ENCODE measurements around the gene SPINT1.

Gene SPINT1

DNA sequence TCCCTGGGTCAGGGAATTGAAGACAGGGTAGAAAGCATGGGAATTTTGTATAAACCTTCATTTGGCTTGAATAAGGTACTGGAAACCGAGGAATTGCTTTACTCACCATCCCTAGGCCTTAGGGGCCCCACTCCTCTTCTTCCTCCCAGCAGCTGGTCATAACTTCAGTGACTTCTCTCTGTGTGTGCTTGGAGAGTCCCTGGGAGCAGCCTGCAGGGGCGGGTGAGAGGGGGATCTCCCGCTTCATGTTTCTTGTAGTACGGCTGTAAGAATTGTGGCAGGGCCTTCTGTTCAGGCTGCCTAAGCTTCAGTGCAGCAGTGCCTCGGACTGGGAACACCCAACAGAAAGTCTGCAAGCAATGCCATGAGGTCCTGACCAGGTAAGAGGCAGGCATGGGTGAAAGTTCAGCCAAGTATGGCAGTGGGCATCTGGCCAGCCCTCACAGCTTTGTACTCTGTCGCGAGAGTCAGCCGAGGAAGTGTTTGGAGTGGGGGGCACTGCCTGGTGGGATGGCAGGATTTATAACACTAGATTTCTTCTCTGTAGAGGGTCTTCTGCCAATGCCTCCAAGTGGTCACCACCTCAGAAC lies 34.9 kb upstream of the SPINT1 start:
- Histone ChIP-seq H3K36me3 (ENCODE audit: insufficient read depth, low read length) (peaks cover 8% of the 10 kb centered on the region; the same call in 1 of the 2 replicates), H3K27me3 (ENCODE audit: insufficient read depth, low read length) (no peaks in the 10 kb centered on the region), H2AFZ (ENCODE audit: low read length, unreplicated experiment) (no peak overlapping the region), H3K4me3 (ENCODE audit: low read depth, low read length) (no peak overlapping the region), H3K27ac (ENCODE audit: low read depth, low read length) (no peak overlapping the region), H3K79me2 (ENCODE audit: control insufficient read depth, insufficient read depth, low read length, unreplicated experiment) (peaks cover 25% of the 10 kb centered on the region), H3K4me1 (ENCODE audit: control insufficient read depth, insufficient read depth, low read length, unreplicated experiment) (peaks cover 10% of the 10 kb centered on the region)

DNA sequence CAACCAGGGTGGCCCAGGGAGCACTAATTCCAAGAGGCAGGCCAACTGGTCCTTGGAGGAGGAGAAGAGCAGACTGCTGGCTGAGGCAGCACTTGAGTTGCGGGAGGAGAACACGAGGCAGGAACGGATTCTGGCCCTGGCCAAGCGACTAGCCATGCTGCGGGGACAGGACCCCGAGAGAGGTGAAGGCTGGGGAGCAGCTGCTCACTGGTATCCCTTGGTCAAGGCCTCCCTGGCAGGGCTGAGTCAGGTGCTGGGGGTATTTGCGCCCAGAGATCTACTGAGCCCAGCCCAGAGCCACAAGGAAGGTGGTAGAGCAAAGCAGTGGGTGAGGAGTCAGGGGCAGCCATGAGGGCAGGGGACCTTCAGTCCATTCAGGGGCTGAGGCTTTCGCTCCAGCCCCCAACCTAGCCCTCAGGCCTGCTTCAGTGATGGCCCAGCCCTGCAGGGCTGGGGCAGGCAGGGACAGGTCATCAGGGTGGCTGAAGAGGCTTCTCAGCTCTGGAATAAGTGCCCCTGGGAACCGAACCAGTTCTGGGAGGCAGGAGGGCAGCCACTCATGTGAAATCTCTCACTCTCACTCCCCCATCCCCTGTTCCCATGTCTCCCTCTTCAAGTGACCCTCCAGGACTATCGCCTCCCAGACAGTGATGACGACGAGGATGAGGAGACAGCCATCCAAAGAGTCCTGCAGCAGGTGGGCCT lies 31.0 kb upstream of the SPINT1 start:
- peaks cover 7% of the 10 kb centered on the region for H3K79me2 ChIP-seq (ENCODE audit: control insufficient read depth, insufficient read depth, low read length, unreplicated experiment)
- no peak overlapping the region for H3K27ac ChIP-seq (ENCODE audit: low read depth, low read length)
- H2AFZ ChIP-seq (ENCODE audit: low read length, unreplicated experiment), result no peak overlapping the region
- H3K4me1 ChIP-seq (ENCODE audit: control insufficient read depth, insufficient read depth, low read length, unreplicated experiment), result peaks cover 6% of the 10 kb centered on the region
- no peak overlapping the region for H3K4me3 ChIP-seq (ENCODE audit: low read depth, low read length)
- peaks cover 8% of the 10 kb centered on the region; the same call in 1 of the 2 replicates for H3K36me3 ChIP-seq (ENCODE audit: insufficient read depth, low read length)
- H3K27me3 ChIP-seq (ENCODE audit: insufficient read depth, low read length), result no peaks in the 10 kb centered on the region

DNA sequence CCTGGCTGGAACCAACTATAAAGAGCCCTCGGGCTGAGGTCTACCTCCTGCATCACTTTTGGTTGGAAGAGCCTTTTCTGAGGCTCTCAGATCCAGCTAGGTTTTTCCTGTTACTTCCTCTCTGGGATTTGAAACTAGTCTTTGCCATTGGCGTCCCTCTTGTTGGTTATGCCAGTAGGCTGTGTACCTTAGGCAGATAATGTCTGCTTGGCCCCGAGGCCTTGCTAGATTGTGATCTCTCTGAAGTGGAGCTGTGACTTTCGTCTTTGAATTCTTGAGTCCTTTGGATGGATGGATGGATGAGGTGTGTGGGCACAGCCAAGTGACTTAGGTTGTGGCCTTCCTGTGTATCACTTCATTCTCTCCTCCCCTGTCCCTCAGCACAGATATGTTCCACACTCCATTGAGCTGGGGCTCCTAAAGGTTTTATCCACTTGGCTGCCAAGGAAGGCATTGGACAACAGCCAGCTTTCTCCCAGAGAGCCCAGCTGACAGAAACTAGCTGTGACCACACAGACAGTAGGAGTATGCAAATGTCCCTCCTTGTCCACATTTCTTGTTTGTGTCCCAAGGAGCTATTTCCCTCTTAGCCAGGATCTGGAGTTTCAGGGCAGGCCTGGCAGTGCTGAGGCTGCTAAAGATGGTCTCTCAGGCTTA lies 28.7 kb upstream of the SPINT1 start:
- H3K4me3 ChIP-seq (ENCODE audit: low read depth, low read length), result no peak overlapping the region
- no peaks in the 10 kb centered on the region for H3K27me3 ChIP-seq (ENCODE audit: insufficient read depth, low read length)
- H3K4me1 ChIP-seq (ENCODE audit: control insufficient read depth, insufficient read depth, low read length, unreplicated experiment), result no peaks in the 10 kb centered on the region
- peaks cover 8% of the 10 kb centered on the region; the same call in 1 of the 2 replicates for H3K36me3 ChIP-seq (ENCODE audit: insufficient read depth, low read length)
- no peaks in the 10 kb centered on the region for H3K79me2 ChIP-seq (ENCODE audit: control insufficient read depth, insufficient read depth, low read length, unreplicated experiment)
- H2AFZ ChIP-seq (ENCODE audit: low read length, unreplicated experiment), result no peak overlapping the region
- H3K27ac ChIP-seq (ENCODE audit: low read depth, low read length), result no peak overlapping the region

DNA sequence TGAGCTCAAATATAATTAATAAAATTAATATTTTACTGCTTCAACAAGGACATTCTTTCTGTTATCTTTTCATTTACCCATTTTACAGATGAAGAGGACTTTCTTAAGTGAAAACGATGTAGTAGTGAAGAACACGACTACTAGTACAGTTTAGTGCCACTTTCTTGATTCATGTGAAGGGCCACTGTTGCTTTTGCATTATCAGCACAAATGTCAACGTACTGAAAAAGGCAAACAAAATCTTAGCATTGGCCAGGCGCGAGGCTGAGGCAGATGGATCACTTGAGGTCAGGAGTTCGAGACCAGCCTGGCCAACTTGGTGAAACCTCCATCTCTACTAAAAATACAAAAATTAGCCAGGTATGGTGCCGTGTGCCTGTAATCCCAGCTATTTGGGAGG lies 24.8 kb upstream of the SPINT1 start:
- Histone ChIP-seq H3K36me3 (ENCODE audit: insufficient read depth, low read length) (no peaks in the 10 kb centered on the region), H3K4me3 (ENCODE audit: low read depth, low read length) (no peak overlapping the region), H2AFZ (ENCODE audit: low read length, unreplicated experiment) (no peak overlapping the region), H3K79me2 (ENCODE audit: control insufficient read depth, insufficient read depth, low read length, unreplicated experiment) (no peaks in the 10 kb centered on the region), H3K27me3 (ENCODE audit: insufficient read depth, low read length) (no peaks in the 10 kb centered on the region), H3K4me1 (ENCODE audit: control insufficient read depth, insufficient read depth, low read length, unreplicated experiment) (no peaks in the 10 kb centered on the region), H3K27ac (ENCODE audit: low read depth, low read length) (no peak overlapping the region)

DNA sequence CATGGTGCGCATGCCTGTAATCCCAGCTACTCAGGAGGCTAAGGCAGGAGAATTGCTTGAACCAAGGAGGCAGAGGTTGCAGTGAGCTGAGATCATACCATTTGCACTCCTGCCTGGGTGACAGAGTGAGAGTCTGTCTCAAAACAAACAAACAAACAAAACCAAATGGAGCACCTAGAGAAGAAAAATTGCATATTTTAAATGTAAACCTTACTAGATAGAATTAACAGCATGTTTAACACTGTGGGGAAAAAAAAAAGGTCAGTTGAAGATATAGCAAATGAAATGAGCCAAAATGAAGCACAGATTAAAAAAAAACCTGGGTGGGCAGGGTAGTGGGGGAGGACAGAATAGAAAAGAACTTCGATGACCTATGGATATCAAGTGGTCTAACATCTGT lies 22.7 kb upstream of the SPINT1 start:
- Histone ChIP-seq H2AFZ (ENCODE audit: low read length, unreplicated experiment) (no peak overlapping the region), H3K4me3 (ENCODE audit: low read depth, low read length) (no peak overlapping the region), H3K27ac (ENCODE audit: low read depth, low read length) (no peak overlapping the region), H3K79me2 (ENCODE audit: control insufficient read depth, insufficient read depth, low read length, unreplicated experiment) (no peaks in the 10 kb centered on the region), H3K27me3 (ENCODE audit: insufficient read depth, low read length) (no peaks in the 10 kb centered on the region), H3K36me3 (ENCODE audit: insufficient read depth, low read length) (no peaks in the 10 kb centered on the region), H3K4me1 (ENCODE audit: control insufficient read depth, insufficient read depth, low read length, unreplicated experiment) (no peaks in the 10 kb centered on the region)

DNA sequence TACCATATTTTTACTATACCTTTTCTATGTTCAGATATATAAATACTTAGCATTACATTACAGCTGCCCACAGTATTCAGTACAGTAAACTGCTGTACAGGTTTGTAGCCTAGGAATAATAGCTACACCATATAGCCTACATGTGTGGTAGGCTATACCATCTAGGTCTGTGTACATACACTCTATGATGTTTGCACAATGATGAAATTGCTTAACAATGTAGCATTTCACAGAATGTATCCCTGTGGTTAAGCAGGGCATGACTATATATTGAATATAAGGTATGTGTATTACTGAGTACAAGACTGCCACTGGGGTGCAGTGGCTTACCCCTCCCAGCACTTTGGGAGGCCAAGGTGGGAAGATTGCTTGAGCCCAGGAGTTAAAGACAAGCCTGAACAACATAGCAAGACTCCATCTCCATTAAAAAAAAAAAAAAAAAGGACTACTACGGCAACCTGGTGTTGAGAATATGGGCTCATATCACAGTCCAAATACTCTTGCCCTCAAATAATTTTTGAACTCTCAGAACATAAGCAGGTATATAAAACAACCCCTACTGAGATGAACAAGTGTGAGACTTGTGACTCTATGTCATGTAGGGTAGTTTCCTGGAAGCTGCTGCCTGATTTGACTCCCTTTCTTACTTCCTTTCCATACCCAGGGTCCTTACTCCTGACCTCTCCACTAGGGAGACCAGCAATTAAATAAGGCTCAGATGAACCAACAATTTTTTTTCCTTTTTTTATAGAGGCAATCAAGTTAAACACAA lies 20.1 kb upstream of the SPINT1 start:
- H2AFZ ChIP-seq (ENCODE audit: low read length, unreplicated experiment), result no peak overlapping the region
- H3K4me3 ChIP-seq (ENCODE audit: low read depth, low read length), result no peak overlapping the region
- H3K27me3 ChIP-seq (ENCODE audit: insufficient read depth, low read length), result no peaks in the 10 kb centered on the region
- H3K4me1 ChIP-seq (ENCODE audit: control insufficient read depth, insufficient read depth, low read length, unreplicated experiment), result no peaks in the 10 kb centered on the region
- no peaks in the 10 kb centered on the region for H3K79me2 ChIP-seq (ENCODE audit: control insufficient read depth, insufficient read depth, low read length, unreplicated experiment)
- no peaks in the 10 kb centered on the region for H3K36me3 ChIP-seq (ENCODE audit: insufficient read depth, low read length)
- H3K27ac ChIP-seq (ENCODE audit: low read depth, low read length), result no peak overlapping the region

DNA sequence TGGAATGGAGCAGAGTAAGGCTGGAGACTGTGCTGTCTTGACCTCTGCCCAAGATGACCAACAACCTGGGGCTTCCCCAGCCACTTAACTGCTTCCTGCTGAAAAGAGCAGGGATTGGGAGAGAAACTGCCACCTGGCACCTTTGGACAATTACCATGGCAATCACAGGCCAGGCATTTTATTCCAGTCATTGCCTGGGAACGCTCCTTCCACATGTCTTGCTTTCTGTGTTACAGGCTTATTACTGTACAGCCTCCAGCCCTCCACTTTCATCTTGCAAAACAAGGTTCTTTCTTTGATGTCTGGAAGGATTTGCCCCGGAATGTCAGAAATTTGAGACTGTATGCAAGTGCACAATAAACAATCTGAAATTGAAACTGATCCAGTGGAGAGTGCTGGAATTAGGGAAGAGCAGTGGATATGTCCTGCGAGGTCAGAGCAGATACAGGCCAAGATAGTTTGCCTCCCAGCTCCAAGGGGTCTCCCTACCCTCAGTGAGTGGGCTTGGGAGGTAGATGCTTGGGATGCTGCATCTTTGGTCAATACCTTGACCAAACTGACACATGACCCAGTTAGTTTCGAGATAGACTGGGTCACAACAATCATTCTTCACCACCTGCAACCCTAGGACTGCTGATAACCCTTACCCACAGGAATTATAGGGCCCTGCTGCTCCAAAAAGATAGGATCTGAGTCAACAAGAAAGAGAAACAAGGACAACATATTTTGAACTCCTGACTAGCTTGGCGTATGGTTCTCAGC lies 18.0 kb upstream of the SPINT1 start:
- no peak overlapping the region for H2AFZ ChIP-seq (ENCODE audit: low read length, unreplicated experiment)
- no peaks in the 10 kb centered on the region for H3K4me1 ChIP-seq (ENCODE audit: control insufficient read depth, insufficient read depth, low read length, unreplicated experiment)
- H3K79me2 ChIP-seq (ENCODE audit: control insufficient read depth, insufficient read depth, low read length, unreplicated experiment), result no peaks in the 10 kb centered on the region
- no peaks in the 10 kb centered on the region for H3K36me3 ChIP-seq (ENCODE audit: insufficient read depth, low read length)
- H3K27me3 ChIP-seq (ENCODE audit: insufficient read depth, low read length), result no peaks in the 10 kb centered on the region
- no peak overlapping the region for H3K27ac ChIP-seq (ENCODE audit: low read depth, low read length)
- no peak overlapping the region for H3K4me3 ChIP-seq (ENCODE audit: low read depth, low read length)

DNA sequence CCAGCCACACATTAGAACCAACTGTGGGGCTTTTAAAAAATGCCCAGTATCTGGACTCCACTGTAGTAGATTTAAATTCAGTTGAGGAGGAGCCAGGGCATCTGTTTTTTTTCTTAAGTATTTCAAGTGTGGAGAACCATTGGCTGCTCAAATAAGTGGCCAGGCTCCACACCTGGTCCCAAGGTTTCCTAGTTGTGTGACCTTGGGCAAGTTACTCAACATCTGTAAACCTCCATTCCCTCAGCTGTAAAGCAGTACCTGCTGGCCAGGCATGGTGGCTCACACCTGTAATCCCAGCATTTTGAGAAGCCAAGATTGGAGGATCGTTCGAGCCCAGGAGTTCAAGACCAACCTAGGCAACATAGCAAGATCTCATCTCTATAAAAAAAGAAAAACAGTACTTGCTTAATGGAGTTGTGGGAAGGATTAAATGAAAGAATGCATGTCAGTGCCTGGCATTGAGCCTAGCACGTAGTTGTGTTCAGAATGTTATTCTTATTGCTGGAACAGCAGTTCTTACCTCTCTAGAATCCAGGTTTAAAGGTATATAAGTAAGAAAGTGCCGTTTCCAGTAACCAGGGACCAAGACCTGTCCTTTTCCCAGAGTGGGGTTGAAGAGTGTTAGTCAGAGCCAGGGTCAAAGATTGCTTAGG lies 17.3 kb upstream of the SPINT1 start:
- Histone ChIP-seq H3K27ac (ENCODE audit: low read depth, low read length) (no peak overlapping the region), H3K4me3 (ENCODE audit: low read depth, low read length) (no peak overlapping the region), H3K4me1 (ENCODE audit: control insufficient read depth, insufficient read depth, low read length, unreplicated experiment) (no peaks in the 10 kb centered on the region), H2AFZ (ENCODE audit: low read length, unreplicated experiment) (no peak overlapping the region), H3K27me3 (ENCODE audit: insufficient read depth, low read length) (no peaks in the 10 kb centered on the region), H3K36me3 (ENCODE audit: insufficient read depth, low read length) (no peaks in the 10 kb centered on the region), H3K79me2 (ENCODE audit: control insufficient read depth, insufficient read depth, low read length, unreplicated experiment) (no peaks in the 10 kb centered on the region)

DNA sequence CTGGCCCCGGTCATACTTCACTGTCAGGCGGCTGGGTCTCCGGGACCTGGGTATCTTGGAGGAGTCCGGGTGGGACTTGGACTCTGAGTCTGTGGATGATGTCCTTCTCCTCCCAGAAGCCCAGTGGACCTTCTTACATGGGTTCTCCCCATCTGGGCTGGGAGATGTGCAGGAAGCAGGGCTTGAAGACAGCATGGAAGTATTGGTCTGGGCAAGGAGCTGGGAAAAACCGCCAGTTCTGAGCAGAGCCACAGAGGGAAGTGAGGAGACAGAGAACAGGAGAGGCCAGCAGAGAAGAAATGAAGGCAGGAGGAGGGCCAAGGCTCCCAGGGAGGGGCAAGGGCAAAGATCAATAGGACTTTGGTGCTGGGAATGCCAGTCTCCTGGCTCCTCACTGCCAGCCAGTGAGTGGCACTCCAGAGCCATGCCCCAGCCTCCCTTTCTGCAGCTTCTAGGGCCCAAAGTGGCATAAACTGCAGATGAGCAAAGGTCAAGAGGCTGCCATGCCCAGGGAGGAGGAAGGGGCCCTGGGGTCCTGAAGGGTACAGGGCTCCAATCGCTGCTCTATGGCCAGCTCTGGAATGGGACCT lies 15.3 kb upstream of the SPINT1 start, which contains the start of gene PPP1R14D:
Gene PPP1R14D, minus strand, starts transcription at position 262 of the 590 bp plus-strand sequence. Its CDS starts 67 bp downstream, at position 195.
- Histone ChIP-seq H2AFZ (ENCODE audit: low read length, unreplicated experiment) (no peak within 1 kb of the TSS), H3K79me2 (ENCODE audit: control insufficient read depth, insufficient read depth, low read length, unreplicated experiment) (no peaks in the 10 kb centered on the region), H3K4me1 (ENCODE audit: control insufficient read depth, insufficient read depth, low read length, unreplicated experiment) (no peaks in the 10 kb centered on the region), H3K36me3 (ENCODE audit: insufficient read depth, low read length) (no peaks in the 10 kb centered on the region), H3K4me3 (ENCODE audit: low read depth, low read length) (no peak within 1 kb of the TSS), H3K27me3 (ENCODE audit: insufficient read depth, low read length) (no peaks in the 10 kb centered on the region), H3K27ac (ENCODE audit: low read depth, low read length) (no peak within 1 kb of the TSS)
